ENCODE results near the gene PTPRN2. TPM values are rescaled to one million over a fixed set of nuclear protein-coding genes. Genes with fewer than 3 reads are reported as not detected.
A peak's percentile ranks its signal among the peaks of the same experiment; 100 is the strongest.

PTPRN2 gene
- polyA plus RNA-seq, 2 donors: 0.37 to 0.40 TPM

DNA sequence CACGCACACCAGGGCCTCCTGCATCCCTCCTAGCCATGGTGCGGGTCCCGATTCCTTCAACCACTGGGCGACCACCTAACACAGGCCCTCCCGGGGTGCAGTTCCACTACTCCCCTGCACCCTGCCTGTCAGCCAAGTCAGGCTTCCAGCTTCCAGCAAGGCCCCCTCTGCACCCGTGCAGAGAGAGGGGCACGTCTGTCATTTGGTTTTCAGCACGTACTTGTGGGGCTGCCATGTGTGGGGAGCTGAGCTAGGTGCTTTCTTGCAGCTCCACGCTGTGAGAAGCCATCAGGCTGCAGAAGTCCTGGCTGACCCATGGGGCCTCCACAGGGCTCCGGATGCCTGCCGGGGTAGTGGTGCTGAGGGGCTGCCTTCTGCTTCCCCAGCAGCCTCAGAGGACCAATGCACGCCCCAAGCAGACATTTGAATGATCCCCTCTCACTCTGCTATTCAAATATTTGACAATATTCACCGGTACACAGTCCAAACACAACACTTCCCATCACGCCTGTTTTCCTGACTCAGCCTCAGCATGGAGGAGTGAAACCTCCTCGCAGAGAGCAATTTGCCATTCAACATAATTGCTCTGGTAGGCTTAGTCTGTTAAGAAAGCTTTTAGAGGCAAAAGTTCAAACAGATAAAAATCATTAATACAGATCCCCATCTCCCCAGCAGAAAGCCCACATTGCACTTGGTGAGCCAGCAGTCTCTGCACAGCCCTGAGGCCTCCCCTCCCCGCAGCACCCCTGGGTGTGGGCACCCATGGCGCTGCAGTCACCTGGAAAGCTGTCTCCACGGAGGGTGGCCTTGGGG lies 449.9 kb downstream of the PTPRN2 start:
- H3K27me3 ChIP-seq (ENCODE audit: control insufficient read depth in 1 of 2, insufficient read depth in 2 of 2, low read length in 2 of 2): no peaks in the 10 kb centered on the region
- H3K9me3 ChIP-seq (ENCODE audit: control insufficient read depth in 2 of 2, insufficient read depth in 1 of 2, low read depth in 1 of 2, low read length in 1 of 2): no peaks in the 10 kb centered on the region
- H3K27ac ChIP-seq (ENCODE audit: low read depth in 2 of 2, low read length in 1 of 2): no peak overlapping the region
- WGBS, 2 donors: 87 to 88% methylated on average over 18 of the region's 18 CpGs
- no peaks in the 10 kb centered on the region for H3K36me3 ChIP-seq (ENCODE audit: control insufficient read depth in 2 of 2, insufficient read depth in 2 of 2, low read length in 1 of 2)
- no peak overlapping the region for H3K4me3 ChIP-seq (ENCODE audit: low read depth in 1 of 2, low read length in 2 of 2)
- H3K4me1 ChIP-seq (ENCODE audit: control insufficient read depth in 2 of 2, insufficient read depth in 2 of 2, low read length in 1 of 2): no peaks in the 10 kb centered on the region

DNA sequence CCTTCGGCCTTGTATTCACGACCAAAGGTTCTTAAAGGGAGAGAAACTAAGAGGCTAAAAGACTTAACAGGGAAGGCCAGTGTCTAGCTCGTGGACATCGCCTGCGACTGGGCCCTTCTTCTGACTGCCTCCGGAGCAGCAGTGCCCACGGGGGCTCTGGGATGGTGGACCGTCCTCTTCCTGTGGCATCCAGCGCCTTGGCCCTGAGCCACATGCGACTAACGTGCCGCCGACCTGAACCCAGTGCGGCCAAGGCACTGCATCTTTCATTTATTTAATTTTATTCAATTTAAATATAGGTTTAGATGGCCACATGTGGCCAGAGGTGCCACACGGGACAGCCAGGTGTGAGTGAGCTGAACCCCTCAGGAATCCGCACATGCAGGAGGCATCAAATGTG lies 451.7 kb downstream of the PTPRN2 start:
- Histone ChIP-seq H3K9me3 (ENCODE audit: control insufficient read depth in 2 of 2, insufficient read depth in 1 of 2, low read depth in 1 of 2, low read length in 1 of 2) (no peaks in the 10 kb centered on the region), H3K4me3 (ENCODE audit: low read depth in 1 of 2, low read length in 2 of 2) (no peak overlapping the region), H3K4me1 (ENCODE audit: control insufficient read depth in 2 of 2, insufficient read depth in 2 of 2, low read length in 1 of 2) (no peaks in the 10 kb centered on the region), H3K36me3 (ENCODE audit: control insufficient read depth in 2 of 2, insufficient read depth in 2 of 2, low read length in 1 of 2) (no peaks in the 10 kb centered on the region), H3K27me3 (ENCODE audit: control insufficient read depth in 1 of 2, insufficient read depth in 2 of 2, low read length in 2 of 2) (no peaks in the 10 kb centered on the region), H3K27ac (ENCODE audit: low read depth in 2 of 2, low read length in 1 of 2) (no peak overlapping the region)
- 82 to 85% methylated on average over 16 of the region's 16 CpGs for WGBS, 2 donors

DNA sequence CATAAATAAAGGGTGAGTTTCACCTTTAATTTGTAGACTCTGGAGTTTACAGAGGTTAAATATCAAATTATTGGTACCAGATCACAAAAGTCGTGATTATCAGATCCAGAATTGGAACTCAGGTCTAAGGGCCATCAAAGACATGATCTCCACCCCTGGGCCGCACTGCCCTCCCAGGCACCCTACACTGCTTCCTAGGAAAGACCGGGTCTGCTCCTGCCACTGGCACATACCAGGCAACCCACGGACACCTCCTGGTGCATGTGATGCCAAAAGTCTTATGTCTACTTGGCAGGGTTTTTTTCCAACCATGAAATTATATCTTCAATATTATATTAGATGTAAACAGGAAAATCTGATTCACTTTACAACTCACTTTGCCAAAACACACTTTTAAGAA lies 452.8 kb downstream of the PTPRN2 start:
- H3K27ac ChIP-seq (ENCODE audit: low read depth in 2 of 2, low read length in 1 of 2): no peak overlapping the region
- H3K4me3 ChIP-seq (ENCODE audit: low read depth in 1 of 2, low read length in 2 of 2): no peak overlapping the region
- no peaks in the 10 kb centered on the region for H3K4me1 ChIP-seq (ENCODE audit: control insufficient read depth in 2 of 2, insufficient read depth in 2 of 2, low read length in 1 of 2)
- 76 to 87% methylated on average over 4 of the region's 4 CpGs for WGBS, 2 donors
- H3K27me3 ChIP-seq (ENCODE audit: control insufficient read depth in 1 of 2, insufficient read depth in 2 of 2, low read length in 2 of 2): no peaks in the 10 kb centered on the region
- H3K9me3 ChIP-seq (ENCODE audit: control insufficient read depth in 2 of 2, insufficient read depth in 1 of 2, low read depth in 1 of 2, low read length in 1 of 2): no peaks in the 10 kb centered on the region
- no peaks in the 10 kb centered on the region for H3K36me3 ChIP-seq (ENCODE audit: control insufficient read depth in 2 of 2, insufficient read depth in 2 of 2, low read length in 1 of 2)

DNA sequence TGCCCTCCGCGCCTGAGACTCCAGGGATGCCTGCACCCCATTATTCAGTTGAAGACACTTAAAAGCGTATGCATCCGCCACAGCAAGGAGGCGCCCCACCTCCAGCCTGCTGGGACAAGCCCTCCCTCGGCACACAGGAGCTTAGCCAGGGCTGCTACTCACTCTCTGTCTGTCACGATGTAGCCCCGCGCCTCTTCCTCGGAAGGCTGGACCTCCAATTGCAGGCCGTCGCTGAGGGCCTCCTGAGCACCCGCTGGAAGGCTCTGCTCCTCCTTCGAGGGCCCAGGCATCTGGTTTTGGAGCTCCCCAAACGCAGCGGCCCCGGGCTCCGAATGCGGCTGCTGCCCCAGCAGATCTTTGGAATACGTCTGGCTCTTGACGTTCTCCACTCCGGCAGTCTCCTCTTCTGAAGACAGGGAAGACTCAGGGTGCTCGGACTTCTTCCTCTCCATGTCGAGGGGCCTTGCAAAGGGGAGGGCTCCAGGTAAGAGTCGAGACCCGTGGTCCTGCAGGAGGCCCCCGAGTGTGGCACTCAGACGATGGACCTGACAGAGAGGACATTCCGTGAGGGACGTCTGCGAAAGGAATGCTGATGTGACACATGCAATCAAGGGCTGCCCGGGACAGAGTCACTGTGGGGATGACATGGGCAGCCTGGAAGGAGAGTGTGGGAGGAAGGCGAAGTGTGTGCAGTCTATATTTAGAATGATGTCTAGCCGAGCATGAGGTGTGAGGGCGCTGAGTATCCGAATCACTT lies 453.9 kb downstream of the PTPRN2 start:
- Histone ChIP-seq H3K9me3 (ENCODE audit: control insufficient read depth in 2 of 2, insufficient read depth in 1 of 2, low read depth in 1 of 2, low read length in 1 of 2) (peaks cover 0 to 8% of the 10 kb centered on the region in 2 donors), H3K27me3 (ENCODE audit: control insufficient read depth in 1 of 2, insufficient read depth in 2 of 2, low read length in 2 of 2) (no peaks in the 10 kb centered on the region)
- WGBS, 2 donors: 89 to 90% methylated on average over 36 of the region's 36 CpGs

DNA sequence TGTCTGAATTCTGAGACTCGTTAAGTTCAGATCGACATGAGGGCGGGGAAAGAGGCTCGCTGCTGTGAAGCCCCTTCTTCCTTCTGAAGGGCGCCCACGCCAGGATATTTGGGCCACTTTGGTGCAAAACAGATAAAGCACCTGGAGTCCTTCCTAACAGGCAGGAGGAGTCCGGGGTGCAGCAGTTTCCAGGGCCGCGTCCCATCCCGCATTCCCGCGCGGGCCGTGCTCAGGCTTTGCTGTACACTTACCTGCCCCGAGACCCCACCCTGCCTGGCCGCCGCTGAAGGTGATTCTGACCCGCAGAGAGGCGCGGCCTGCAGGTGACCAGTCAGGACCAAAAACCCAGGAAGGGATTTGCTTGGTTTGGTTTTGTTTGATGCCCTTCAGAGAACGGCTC lies 454.6 kb downstream of the PTPRN2 start:
- Histone ChIP-seq H3K27me3 (ENCODE audit: control insufficient read depth in 1 of 2, insufficient read depth in 2 of 2, low read length in 2 of 2) (no peaks in the 10 kb centered on the region), H3K9me3 (ENCODE audit: control insufficient read depth in 2 of 2, insufficient read depth in 1 of 2, low read depth in 1 of 2, low read length in 1 of 2) (peaks cover 0 to 8% of the 10 kb centered on the region in 2 donors), H3K4me3 (ENCODE audit: low read depth in 1 of 2, low read length in 2 of 2) (no peak overlapping the region), H3K36me3 (ENCODE audit: control insufficient read depth in 2 of 2, insufficient read depth in 2 of 2, low read length in 1 of 2) (no peaks in the 10 kb centered on the region), H3K27ac (ENCODE audit: low read depth in 2 of 2, low read length in 1 of 2) (no peak overlapping the region), H3K4me1 (ENCODE audit: control insufficient read depth in 2 of 2, insufficient read depth in 2 of 2, low read length in 1 of 2) (no peaks in the 10 kb centered on the region)
- 95 to 97% methylated on average over 20 to 21 of the region's 21 CpGs for WGBS, 2 donors

More for the DNA sequence above, 453.9 kb downstream of the PTPRN2 start:
- Histone ChIP-seq H3K36me3 (ENCODE audit: control insufficient read depth in 2 of 2, insufficient read depth in 2 of 2, low read length in 1 of 2) (no peaks in the 10 kb centered on the region), H3K4me1 (ENCODE audit: control insufficient read depth in 2 of 2, insufficient read depth in 2 of 2, low read length in 1 of 2) (no peaks in the 10 kb centered on the region), H3K27ac (ENCODE audit: low read depth in 2 of 2, low read length in 1 of 2) (no peak overlapping the region), H3K4me3 (ENCODE audit: low read depth in 1 of 2, low read length in 2 of 2) (no peak overlapping the region)

DNA sequence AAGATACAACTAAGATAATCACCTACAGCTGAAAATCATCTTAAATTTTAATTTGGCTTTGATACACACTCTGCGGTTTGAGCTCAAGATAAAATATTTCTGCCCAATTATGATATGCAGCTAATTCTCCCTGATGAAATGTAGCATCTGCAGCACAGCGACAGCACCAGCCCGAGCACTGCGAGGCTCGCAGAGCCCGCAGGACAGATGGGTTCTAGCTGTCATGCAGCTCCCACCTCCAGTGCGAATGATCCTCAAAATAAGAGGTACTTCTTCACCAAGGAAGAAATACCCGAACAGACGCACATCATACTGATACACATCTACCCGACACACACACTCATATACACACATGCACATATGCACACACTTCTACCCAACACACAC lies 457.6 kb downstream of the PTPRN2 start:
- Histone ChIP-seq H3K36me3 (ENCODE audit: control insufficient read depth in 2 of 2, insufficient read depth in 2 of 2, low read length in 1 of 2) (no peaks in the 10 kb centered on the region), H3K27ac (ENCODE audit: low read depth in 2 of 2, low read length in 1 of 2) (no peak overlapping the region), H3K9me3 (ENCODE audit: control insufficient read depth in 2 of 2, insufficient read depth in 1 of 2, low read depth in 1 of 2, low read length in 1 of 2) (peaks cover 3 to 13% of the 10 kb centered on the region in 2 donors), H3K4me3 (ENCODE audit: low read depth in 1 of 2, low read length in 2 of 2) (no peak overlapping the region), H3K27me3 (ENCODE audit: control insufficient read depth in 1 of 2, insufficient read depth in 2 of 2, low read length in 2 of 2) (no peaks in the 10 kb centered on the region), H3K4me1 (ENCODE audit: control insufficient read depth in 2 of 2, insufficient read depth in 2 of 2, low read length in 1 of 2) (no peaks in the 10 kb centered on the region)
- 95% methylated on average over 10 of the region's 10 CpGs for WGBS, 2 donors

DNA sequence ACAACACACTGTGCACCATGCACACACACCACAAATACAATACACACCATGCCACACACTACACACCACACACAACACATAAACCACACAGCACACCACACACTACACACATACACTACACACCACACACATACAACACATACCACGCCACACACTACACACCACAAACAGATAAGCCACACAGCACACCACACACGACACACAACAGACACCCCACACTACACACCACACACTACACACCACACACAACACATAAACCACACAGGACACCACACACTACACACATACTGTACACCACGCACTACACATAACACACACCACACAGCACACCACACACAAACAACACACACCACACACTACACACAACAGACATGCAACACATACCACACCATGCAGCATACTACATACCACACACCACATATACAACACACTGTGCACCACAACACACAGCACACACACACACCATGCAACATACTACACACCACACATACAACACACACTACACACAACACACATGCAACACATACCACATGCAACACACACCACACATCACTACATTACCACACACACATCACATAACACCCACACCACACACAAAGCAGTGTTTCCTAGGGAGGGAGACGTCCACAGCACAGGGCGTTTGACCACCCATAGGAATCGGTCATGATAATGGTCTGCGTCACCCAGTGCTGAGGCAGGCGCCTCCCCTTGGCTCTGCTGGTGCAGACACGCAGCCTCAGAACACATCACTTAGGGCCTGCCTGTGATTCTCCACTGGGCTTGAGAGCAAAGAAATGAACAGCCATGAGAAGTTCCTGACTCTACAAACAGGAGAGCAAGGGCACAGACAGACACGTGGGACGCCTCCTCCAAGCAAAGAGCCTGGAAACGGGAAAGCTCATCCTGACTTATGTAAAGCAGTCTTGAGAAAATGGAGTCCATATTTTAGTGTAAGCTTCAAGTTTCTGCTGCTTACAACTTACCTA lies 458.3 kb downstream of the PTPRN2 start:
- H3K9me3 ChIP-seq (ENCODE audit: control insufficient read depth in 2 of 2, insufficient read depth in 1 of 2, low read depth in 1 of 2, low read length in 1 of 2): peaks cover 3 to 16% of the 10 kb centered on the region in 2 donors
- WGBS, 2 donors: 87 to 91% methylated on average over 12 of the region's 12 CpGs
- H3K4me3 ChIP-seq (ENCODE audit: low read depth in 1 of 2, low read length in 2 of 2): peak overlapping the region in 1 of 2 donors; percentile 10

DNA sequence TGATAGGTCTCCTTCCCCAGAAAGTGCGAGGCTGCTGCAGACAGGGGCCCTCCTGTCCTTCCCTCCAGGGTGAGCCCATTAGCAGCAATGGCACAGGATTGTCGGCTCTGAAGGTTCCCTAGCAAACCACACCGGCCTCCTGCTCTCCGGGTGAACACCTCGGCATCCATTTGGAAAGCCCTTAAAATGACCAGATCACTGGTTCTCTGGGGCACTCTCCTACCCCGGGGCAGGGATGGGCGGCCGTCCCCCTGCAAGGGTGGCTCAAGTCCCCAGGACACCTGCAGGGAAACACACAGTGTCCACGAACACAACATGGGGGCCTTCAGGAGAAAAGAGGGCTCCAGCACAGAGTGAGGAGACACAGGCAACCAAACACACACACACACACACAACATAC lies 459.1 kb downstream of the PTPRN2 start:
- Histone ChIP-seq H3K27me3 (ENCODE audit: control insufficient read depth in 1 of 2, insufficient read depth in 2 of 2, low read length in 2 of 2) (no peaks in the 10 kb centered on the region), H3K4me3 (ENCODE audit: low read depth in 1 of 2, low read length in 2 of 2) (peak overlapping the region in 1 of 2 donors; percentile 10), H3K4me1 (ENCODE audit: control insufficient read depth in 2 of 2, insufficient read depth in 2 of 2, low read length in 1 of 2) (no peaks in the 10 kb centered on the region), H3K27ac (ENCODE audit: low read depth in 2 of 2, low read length in 1 of 2) (no peak overlapping the region), H3K9me3 (ENCODE audit: control insufficient read depth in 2 of 2, insufficient read depth in 1 of 2, low read depth in 1 of 2, low read length in 1 of 2) (peaks cover 3 to 16% of the 10 kb centered on the region in 2 donors), H3K36me3 (ENCODE audit: control insufficient read depth in 2 of 2, insufficient read depth in 2 of 2, low read length in 1 of 2) (no peaks in the 10 kb centered on the region)
- 89% methylated on average over 9 of the region's 9 CpGs for WGBS, 2 donors

More for the DNA sequence above, 458.3 kb downstream of the PTPRN2 start:
- no peaks in the 10 kb centered on the region for H3K36me3 ChIP-seq (ENCODE audit: control insufficient read depth in 2 of 2, insufficient read depth in 2 of 2, low read length in 1 of 2)
- no peak overlapping the region for H3K27ac ChIP-seq (ENCODE audit: low read depth in 2 of 2, low read length in 1 of 2)
- H3K4me1 ChIP-seq (ENCODE audit: control insufficient read depth in 2 of 2, insufficient read depth in 2 of 2, low read length in 1 of 2): no peaks in the 10 kb centered on the region
- H3K27me3 ChIP-seq (ENCODE audit: control insufficient read depth in 1 of 2, insufficient read depth in 2 of 2, low read length in 2 of 2): no peaks in the 10 kb centered on the region

DNA sequence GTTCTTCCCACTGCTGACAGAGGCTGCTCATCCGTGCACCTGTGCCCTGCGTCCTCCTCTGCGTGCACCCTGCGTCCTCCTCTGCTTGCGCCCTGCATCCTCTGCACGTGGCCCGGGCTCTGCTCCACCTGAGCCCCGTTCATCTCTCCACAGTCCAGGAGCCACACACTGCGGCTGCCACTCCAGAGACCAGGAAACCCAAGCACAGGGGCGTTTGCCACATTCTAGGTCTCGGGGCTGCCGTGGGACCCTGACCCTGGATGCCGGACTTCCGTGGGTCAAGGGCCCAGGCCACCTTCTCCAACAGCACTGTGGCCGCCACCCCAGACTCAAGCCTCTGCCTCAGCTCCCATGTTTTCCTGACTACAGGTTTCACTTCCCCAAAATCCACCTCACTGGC lies 460.4 kb downstream of the PTPRN2 start:
- WGBS, 2 donors: 93 to 95% methylated on average over 15 of the region's 15 CpGs
- Histone ChIP-seq H3K36me3 (ENCODE audit: control insufficient read depth in 2 of 2, insufficient read depth in 2 of 2, low read length in 1 of 2) (no peaks in the 10 kb centered on the region), H3K27ac (ENCODE audit: low read depth in 2 of 2, low read length in 1 of 2) (no peak overlapping the region), H3K27me3 (ENCODE audit: control insufficient read depth in 1 of 2, insufficient read depth in 2 of 2, low read length in 2 of 2) (no peaks in the 10 kb centered on the region), H3K4me3 (ENCODE audit: low read depth in 1 of 2, low read length in 2 of 2) (no peak overlapping the region), H3K9me3 (ENCODE audit: control insufficient read depth in 2 of 2, insufficient read depth in 1 of 2, low read depth in 1 of 2, low read length in 1 of 2) (peaks cover 5 to 16% of the 10 kb centered on the region in 2 donors), H3K4me1 (ENCODE audit: control insufficient read depth in 2 of 2, insufficient read depth in 2 of 2, low read length in 1 of 2) (no peaks in the 10 kb centered on the region)
